ENCODE results near the gene KCNH2. TPM values are rescaled to one million over a fixed set of nuclear protein-coding genes. Genes with fewer than 3 reads are reported as not detected.

KCNH2 gene
- total and polyA plus RNA-seq, 2 of the 13 experiments (the other 11 are each of a cell fraction or from before 2014, with no cell fraction given), result 0.09 to 0.11 TPM

GRCh38 chr7:150931199-150931869, 46.8 kb downstream of the KCNH2 start:
- H2AFZ ChIP-seq (ENCODE audit: low read length), result no peak overlapping the region
- no peaks in the 10 kb centered on the region for H3K79me2 ChIP-seq (ENCODE audit: insufficient read depth, low read length)
- in situ Hi-C loops (cut with HindIII; ENCODE audit: extremely low pct_ligation_motif_present, low pct_unique_long_range_greater_than_20kb), result no loop called here
- WGBS (ENCODE audit: low lambda C conversion rate), result 11% methylated on average over 7 of the region's 7 CpGs
- no TSS peak for BruUV-seq (replicated peaks)
- H4K20me1 ChIP-seq (ENCODE audit: insufficient read depth, low read length), result no peaks in the 10 kb centered on the region
- H3K27ac ChIP-seq (ENCODE audit: extremely low read length, insufficient read depth, low read length), result no peak overlapping the region
- no peaks in the 10 kb centered on the region for H3K9me3 ChIP-seq (ENCODE audit: low read length)
- DNase-seq (ENCODE audit: low spot score) (no peak), FAIRE-seq (no peak), ATAC-seq (no peak)
- peaks cover 2 to 17% of the 10 kb centered on the region in 2 experiments; a peak in 2 of 5 replicates for H3K27me3 ChIP-seq (ENCODE audit: control insufficient read depth in 1 of 2, insufficient read depth in 2 of 2, low read length in 2 of 2)
- no peaks in the 10 kb centered on the region for H3K4me1 ChIP-seq (ENCODE audit: insufficient read depth, low read length)
- no peak overlapping the region for H3K4me3 ChIP-seq (replicated peaks in 1 of 3; ENCODE audit: insufficient read depth in 1 of 3, low read depth in 2 of 3, low read length in 3 of 3)
- intact Hi-C loops (cut with micrococcal nuclease; ENCODE audit: unreplicated experiment), result no loop called here
- POLR2A ChIA-PET, result no interaction called here
- no peak overlapping the region for H3K9ac ChIP-seq (ENCODE audit: insufficient read depth, low read depth, low read length)
- CTCF ChIA-PET (ENCODE audit: low intra/inter-chr PET ratio, low total read pairs), result no interaction called here
- no peak overlapping the region for H3K4me2 ChIP-seq (ENCODE audit: low read depth, low read length)
- H3K36me3 ChIP-seq (replicated peaks in 1 of 2; ENCODE audit: control insufficient read depth in 1 of 2, insufficient read depth in 2 of 2, low read length in 2 of 2), result no peaks in the 10 kb centered on the region
- TF ChIP-seq, protein P1, sequence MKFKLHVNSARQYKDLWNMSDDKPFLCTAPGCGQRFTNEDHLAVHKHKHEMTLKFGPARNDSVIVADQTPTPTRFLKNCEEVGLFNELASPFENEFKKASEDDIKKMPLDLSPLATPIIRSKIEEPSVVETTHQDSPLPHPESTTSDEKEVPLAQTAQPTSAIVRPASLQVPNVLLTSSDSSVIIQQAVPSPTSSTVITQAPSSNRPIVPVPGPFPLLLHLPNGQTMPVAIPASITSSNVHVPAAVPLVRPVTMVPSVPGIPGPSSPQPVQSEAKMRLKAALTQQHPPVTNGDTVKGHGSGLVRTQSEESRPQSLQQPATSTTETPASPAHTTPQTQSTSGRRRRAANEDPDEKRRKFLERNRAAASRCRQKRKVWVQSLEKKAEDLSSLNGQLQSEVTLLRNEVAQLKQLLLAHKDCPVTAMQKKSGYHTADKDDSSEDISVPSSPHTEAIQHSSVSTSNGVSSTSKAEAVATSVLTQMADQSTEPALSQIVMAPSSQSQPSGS (CRISPR knock-in tag; IDR thresholded peaks at IDR 0.05), result no peak
- TF ChIP-seq XRCC5 (optimal IDR thresholded peaks at IDR 0.05; ENCODE audit: low read length), result no peak
- TF ChIP-seq ZNF691 (CRISPR knock-in tag; IDR thresholded peaks at IDR 0.05; ENCODE audit: borderline replicate concordance, low read depth), result no peak
- TF ChIP-seq TEAD3 (CRISPR knock-in tag; optimal IDR thresholded peaks at IDR 0.05; ENCODE audit: borderline replicate concordance), result no peak
- no peak for TF ChIP-seq KLF6 (CRISPR knock-in tag; IDR thresholded peaks at IDR 0.05)
- TF ChIP-seq NR0B2 (CRISPR knock-in tag; IDR thresholded peaks at IDR 0.05), result no peak
- no peak for TF ChIP-seq FLYWCH1 (CRISPR knock-in tag; IDR thresholded peaks at IDR 0.05)
- TF ChIP-seq SNAPC5 (CRISPR knock-in tag; IDR thresholded peaks at IDR 0.05; ENCODE audit: borderline replicate concordance), result no peak
- no peak for TF ChIP-seq ZNF296 (CRISPR knock-in tag; conservative IDR thresholded peaks at IDR 0.05)
- TF ChIP-seq ZNF800 (CRISPR knock-in tag; IDR thresholded peaks at IDR 0.05), result no peak
- no peak for TF ChIP-seq ZBTB44 (CRISPR knock-in tag; IDR thresholded peaks at IDR 0.05)
- TF ChIP-seq MEIS2 (CRISPR knock-in tag; IDR thresholded peaks at IDR 0.05), result no peak
- TF ChIP-seq ZNF879 (CRISPR knock-in tag; IDR thresholded peaks at IDR 0.05), result no peak
- TF ChIP-seq ZIK1 (CRISPR knock-in tag; IDR thresholded peaks at IDR 0.05; ENCODE audit: borderline replicate concordance, low read depth), result no peak

Data from HepG2 (cell line).